Activated gamma-delta T cell (primary cell): ENCODE results near the gene TXNDC17.
"Not testable (repeated sequence)": the region's sequence is repeated elsewhere in the genome, so short reads cannot be mapped to it uniquely, and the experiment has no call there.

Experiments used
- DNase-seq: peaks from one replicate; lab custom pipeline; 2025; lab: John Stamatoyannopoulos, UW
- total RNA-seq, 2 donors: gene quantifications; one replicate each; lab custom pipeline; 2026; lab: John Stamatoyannopoulos, UW

TXNDC17 gene
- total RNA-seq: 15.0 to 18.0 reads per million in 2 donors

GRCh38 chr17:6640536-6641246 is at the start of gene TXNDC17, which contains the start of gene KIAA0753:
Gene TXNDC17 (plus strand): TSS chr17:6641060. CDS start chr17:6641083, 23 bp downstream.
Gene KIAA0753 (minus strand): TSS chr17:6640711. CDS start chr17:6635103, 5,608 bp downstream.
- peak; percentile 85 for DNase-seq

DNA sequence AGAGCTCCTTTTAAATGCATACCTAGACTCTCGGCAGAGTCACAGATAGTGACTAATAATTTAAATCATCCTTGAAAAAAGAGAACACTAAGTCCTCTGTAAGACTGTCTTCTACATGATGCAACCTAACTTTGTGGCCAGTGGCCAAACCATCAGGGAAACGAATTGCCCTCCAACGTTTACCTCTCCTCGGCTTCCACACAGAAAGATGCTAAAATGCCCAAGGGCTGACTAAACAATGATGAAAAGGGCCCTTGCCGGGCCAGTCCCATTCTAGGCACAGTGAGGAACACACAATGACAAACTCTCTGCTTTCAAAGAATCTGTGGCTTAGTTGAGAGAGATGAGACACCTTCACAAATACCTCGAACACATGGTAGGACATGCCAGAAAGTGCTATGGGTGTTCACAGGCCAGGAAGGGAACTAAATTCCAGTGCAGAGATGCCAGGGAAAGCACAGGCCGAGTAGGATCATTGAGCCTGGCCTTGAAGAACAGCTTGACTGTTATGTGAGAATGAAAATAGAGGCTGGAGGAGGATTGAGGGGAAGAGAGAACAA is 49.2 kb upstream of the TXNDC17 start:
- no peak for DNase-seq

GRCh38 chr17:6592173-6592572 is 48.7 kb upstream of the TXNDC17 start:
- DNase-seq: no peak

GRCh38 chr17:6593371-6593770 is 47.5 kb upstream of the TXNDC17 start:
- DNase-seq: not testable (repeated sequence)

DNA sequence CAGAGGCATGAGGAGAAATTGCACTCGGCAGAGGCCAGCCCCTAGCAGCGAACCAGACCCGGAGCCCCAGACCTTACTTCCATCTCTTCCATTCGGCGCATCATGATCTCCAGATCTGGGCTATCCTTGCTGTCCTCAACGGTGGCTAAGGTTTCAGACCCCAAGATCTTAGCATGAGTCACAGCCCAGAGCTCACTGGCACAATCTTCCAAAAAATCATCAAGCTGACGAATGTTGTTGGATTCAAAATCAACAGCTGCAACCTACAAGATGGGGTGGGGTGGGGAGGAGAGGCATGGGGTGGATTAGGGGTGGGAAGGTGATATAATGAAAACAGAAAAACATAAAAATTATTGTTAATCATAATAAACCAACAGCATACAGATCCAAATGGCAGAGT is 44.8 kb upstream of the TXNDC17 start:
- no peak for DNase-seq

DNA sequence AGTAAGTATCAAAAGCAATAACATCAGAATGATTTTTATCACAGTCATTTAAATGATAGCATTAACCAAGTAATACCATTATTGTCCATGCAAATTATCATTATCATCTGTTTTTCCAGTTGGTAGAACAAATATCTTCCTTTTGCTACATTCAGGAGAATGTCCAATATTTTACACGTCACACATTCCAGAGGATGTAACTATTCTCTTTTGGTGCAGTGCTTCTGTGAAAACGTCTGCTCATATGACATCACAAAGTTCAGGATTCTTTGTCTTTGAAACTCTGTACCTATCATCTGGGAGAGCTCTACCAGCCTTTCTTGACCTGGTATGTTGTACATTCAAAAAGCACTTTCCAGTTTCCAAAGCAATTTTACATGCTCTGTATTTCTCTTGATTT is 44.3 kb upstream of the TXNDC17 start:
- no peak for DNase-seq

GRCh38 chr17:6596941-6597340 is 43.9 kb upstream of the TXNDC17 start:
- DNase-seq: no peak

DNA sequence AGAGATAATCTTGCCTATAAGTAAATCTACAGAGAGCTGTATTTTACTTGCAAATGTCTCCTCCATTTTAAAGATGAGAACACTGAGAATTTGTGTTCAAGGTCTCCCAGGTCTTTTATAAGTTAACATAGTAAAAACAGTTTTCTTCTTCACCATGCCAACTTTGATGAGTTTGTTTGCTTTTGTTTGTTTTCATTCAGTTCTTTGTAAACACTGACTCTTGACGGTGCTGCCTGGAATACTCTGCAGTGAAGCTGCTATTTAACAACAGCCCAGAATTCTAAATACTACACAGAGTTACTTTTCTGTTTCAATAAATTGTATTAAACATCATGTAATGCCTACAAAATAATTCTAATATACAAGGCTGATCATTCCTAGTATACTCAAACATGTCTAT is 43.1 kb upstream of the TXNDC17 start:
- DNase-seq: no peak

DNA sequence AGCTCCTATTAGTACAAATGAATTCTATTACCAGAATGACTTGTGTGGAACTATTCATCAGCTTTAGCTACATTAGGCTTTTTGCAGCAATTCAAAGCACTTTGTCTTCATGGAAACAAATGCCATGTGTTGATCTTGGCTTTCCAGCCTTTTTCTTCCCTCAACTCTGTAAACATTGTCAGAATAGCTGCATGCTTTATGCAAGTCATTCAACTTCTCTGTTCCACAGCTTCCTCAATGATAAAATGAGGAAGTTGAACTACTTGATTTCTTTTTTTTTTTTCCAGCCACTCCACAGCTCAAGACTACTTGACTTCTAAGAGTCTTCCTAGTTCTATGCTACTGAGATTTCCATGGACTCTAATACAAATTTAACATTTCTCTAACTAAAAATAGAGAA is 41.5 kb upstream of the TXNDC17 start:
- DNase-seq: no peak

DNA sequence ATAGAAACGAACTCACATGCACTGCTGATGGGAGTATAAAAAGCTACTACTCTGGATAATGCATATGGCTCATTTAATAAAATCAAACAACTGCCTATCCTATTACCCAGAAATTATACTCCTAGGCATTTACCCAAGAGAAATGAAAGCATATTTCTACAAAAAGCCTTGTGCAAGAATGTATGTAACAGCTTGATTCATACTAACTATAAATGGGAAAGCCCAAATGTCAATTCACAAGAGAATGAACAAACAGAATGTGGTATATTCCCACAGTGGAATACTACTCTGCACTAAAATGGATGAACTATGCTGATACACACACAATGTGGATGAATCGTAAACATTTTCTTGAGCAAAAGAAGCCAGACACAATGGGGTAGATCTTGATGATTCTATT is 38.7 kb upstream of the TXNDC17 start:
- no peak for DNase-seq

DNA sequence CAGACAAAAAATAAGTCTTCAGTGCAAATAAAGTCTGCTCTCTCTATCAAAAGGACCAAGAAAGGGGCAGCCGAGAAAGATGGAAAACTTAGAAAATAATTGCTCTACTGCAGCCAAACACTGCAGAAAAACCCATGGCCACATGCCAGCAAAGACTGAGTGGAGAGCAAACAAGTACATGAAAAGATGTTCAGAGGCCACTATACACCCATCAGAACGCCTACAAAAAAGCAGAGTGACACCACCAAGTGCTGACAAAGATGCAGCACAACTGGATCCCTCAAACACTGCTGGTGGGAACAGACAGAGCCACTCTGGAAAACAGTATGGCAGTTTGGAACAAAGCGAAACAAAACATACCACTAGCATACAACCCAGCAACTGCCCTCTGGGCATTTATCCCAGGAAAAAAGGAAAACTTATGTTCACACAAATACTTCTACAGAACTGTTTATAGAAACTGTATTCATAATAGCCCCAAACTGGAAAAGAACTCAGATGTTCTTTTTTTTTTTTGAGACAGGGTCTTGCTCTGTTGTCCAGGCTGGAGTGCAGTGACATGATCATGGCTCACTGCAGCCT is 37.0 kb upstream of the TXNDC17 start:
- no peak for DNase-seq

DNA sequence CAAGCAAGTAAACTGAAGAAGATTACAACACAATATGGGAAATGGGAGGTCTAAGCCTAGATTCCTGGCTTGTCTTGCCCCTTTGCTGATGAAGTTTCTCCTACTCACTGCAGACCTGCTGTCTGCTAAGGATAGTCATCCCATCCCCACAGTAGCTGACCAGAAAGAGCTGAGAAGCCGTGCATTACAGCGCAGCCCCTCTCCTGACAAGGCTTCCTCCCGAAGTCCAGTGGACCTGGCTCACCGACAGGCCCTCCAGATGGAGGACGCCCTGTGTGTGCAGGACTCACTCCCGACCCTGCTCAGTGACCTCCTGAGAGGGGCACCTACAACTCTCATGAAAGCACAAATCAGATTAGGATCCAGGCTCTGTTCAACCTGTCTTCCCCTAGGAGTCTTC is 35.7 kb upstream of the TXNDC17 start:
- DNase-seq: no peak

DNA sequence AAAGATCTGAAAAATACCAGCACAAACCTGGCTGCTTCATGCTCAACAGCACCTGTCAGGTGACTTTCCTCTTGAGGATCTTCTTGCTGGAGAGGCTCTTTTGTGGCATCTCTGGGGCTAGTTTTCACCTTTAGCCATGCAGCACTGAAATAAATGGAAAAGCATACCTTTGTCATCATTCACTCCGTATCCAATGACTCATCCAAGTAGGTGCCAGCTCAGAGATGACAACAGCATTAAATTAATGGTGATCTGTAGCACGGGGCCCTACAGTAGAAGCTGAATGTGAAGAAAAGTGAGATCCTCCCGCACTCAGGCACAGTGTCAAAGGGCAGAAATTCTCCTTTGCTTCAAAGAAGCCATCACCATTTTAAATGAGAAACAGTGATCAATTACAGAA is 32.5 kb upstream of the TXNDC17 start:
- no peak for DNase-seq

GRCh38 chr17:6610011-6610410 is 30.8 kb upstream of the TXNDC17 start:
- DNase-seq: no peak

GRCh38 chr17:6611231-6611630 is 29.6 kb upstream of the TXNDC17 start:
- DNase-seq: no peak

GRCh38 chr17:6623941-6624340 is 16.9 kb upstream of the TXNDC17 start:
- no peak for DNase-seq

GRCh38 chr17:6626616-6627015 is 14.2 kb upstream of the TXNDC17 start:
- no peak for DNase-seq

GRCh38 chr17:6627019-6627418 is 13.8 kb upstream of the TXNDC17 start:
- DNase-seq: no peak

DNA sequence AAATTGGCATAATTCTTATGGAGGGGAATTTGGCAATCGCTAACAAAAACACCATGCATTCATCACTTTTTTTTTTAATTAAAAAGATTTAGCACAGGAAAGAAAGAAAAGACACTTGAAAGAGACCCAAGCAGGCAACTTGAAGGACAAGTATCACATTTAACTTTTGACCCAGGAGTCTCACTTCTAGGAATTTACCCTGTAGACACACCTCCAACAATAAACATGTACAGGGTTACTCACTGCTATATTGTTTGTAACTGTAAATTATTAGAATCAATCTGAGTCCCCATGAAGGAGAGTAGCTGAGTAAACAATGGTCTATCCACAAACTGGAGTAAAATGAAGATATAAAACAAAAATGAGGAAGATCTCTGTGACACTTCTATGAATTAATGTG is 10.5 kb upstream of the TXNDC17 start:
- DNase-seq: no peak

DNA sequence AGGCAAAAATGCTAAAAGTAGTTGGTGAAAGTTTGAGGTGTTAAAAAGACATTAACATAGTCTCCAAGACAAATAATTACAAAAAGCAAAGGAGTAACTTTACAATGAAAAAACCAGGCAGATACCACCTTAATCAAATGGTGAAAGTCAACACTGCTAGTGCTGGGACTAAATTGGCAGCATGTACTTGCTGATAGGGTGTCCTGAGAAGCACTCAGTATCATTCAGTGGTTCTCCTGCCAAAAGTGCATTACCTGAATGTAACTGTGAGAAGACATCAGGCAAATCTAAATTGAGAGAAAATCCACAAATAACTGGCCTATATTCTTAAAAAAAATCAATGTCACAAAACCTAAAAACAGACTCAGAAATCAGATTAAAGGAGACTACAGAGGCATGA is 8.3 kb upstream of the TXNDC17 start:
- no peak for DNase-seq

DNA sequence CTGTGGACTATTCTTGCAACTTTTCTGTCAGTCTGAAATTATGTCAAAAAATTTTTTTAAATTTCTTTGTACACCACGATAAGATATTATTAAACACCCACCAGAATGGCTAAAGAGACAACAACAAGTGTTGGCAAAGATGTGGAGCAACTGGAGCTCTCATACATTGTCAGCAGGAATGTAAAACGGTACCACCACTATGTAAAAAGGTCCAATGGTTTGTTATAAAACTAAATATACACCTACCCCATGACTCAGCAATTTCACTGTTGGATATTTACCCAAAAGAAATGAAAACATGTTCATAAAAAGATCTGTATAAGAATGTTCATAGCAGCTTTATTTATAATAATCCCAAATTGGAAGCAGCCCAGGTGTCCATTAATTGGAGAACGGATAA is 7.6 kb upstream of the TXNDC17 start:
- DNase-seq: no peak

DNA sequence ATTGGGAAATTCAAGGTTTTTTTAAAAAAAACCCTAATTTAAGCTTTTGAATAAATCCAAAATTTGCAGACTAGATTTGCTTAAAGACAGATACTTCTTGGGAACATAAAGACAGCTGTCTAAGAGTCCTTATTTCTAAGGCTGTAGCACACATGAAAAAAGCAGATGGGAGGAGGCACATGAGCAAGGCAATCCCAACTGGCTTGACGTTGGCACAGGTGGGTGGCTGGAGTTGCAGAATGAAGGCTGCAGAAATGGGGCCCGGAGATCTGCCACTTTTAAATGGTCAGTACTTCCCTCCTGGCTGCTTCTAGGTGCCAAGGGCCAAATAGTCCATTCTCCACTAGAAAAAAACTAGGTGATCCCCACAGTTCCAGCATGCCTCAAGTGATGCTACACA is 4.8 kb upstream of the TXNDC17 start:
- DNase-seq: no peak
